GM19193 (cell line): ENCODE measurements around the gene PFKL.

ENCODE experiments used
- POLR2A ChIP-seq: IDR thresholded peaks from 4 replicates; pipeline ENCODE4 v1.6.1; 2011; ENCODE audit not compliant: insufficient read depth, insufficient read length; ENCODE audit errors: extremely low read depth

PFKL gene

GRCh38 chr21:44351535-44352252, 51.8 kb downstream of the PFKL start:
- no peak for TF ChIP-seq POLR2A

GRCh38 chr21:44352253-44352860, 52.5 kb downstream of the PFKL start:
- no peak for TF ChIP-seq POLR2A

DNA sequence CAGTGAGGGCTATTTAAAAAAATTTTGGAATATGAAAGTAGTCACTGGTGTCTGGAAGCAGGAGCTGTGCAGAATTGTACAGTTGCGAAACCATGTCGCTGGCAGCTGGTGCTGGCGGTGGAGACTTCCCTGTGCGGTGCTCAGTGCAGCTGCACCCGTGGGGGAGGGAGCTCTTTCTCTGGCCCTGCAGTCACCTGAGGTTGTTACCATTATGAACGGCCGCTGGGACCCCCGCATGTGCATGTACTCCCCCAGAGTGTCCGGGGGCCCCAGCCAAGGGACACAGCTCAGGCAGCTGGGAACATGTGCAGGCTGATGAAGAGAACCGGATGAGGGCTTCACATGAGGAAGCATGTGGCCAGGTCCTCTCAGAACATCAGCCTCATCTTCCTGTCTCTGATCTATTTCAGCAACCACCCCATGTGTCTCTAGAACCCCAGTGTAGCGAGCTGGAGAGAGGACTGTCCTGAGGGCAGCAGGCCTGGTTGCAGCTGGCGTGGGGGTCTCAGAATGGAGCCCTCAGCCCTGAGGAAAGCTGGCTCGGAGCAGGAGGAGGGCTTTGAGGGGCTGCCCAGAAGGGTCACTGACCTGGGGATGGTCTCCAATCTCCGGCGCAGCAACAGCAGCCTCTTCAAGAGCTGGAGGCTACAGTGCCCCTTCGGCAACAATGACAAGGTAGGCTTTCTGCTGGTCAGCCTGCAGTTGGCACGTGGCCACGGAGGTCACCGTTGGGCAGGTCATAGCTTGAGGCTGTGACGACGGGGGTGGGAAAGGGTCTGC, 53.5 kb downstream of the PFKL start, which contains the start of gene TRPM2:
TSS of gene TRPM2 (plus strand) at position 431 of the 780 bp plus-strand sequence. CDS start at position 511, 80 bp downstream.
- no peak for TF ChIP-seq POLR2A

DNA sequence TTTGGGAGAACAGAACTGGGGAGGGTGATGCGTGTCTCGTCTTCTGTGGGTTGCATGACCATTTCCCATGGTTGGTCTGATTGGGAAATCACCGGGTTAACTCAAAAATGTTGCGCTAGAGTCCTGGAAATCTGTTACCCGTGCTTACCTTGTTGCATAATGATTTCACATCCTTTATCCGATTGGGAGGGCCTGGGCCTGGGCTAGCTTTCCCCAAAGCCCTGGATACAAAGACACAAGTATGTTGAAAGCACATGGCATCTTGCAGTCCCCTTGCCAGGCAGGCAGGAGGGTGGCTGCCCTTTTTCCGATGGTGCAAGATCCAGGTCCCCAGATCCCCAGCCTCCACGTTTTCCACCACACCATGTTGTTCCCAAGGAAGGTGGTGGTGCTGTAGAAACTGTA, 54.1 kb downstream of the PFKL start:
- TF ChIP-seq POLR2A = no peak

DNA sequence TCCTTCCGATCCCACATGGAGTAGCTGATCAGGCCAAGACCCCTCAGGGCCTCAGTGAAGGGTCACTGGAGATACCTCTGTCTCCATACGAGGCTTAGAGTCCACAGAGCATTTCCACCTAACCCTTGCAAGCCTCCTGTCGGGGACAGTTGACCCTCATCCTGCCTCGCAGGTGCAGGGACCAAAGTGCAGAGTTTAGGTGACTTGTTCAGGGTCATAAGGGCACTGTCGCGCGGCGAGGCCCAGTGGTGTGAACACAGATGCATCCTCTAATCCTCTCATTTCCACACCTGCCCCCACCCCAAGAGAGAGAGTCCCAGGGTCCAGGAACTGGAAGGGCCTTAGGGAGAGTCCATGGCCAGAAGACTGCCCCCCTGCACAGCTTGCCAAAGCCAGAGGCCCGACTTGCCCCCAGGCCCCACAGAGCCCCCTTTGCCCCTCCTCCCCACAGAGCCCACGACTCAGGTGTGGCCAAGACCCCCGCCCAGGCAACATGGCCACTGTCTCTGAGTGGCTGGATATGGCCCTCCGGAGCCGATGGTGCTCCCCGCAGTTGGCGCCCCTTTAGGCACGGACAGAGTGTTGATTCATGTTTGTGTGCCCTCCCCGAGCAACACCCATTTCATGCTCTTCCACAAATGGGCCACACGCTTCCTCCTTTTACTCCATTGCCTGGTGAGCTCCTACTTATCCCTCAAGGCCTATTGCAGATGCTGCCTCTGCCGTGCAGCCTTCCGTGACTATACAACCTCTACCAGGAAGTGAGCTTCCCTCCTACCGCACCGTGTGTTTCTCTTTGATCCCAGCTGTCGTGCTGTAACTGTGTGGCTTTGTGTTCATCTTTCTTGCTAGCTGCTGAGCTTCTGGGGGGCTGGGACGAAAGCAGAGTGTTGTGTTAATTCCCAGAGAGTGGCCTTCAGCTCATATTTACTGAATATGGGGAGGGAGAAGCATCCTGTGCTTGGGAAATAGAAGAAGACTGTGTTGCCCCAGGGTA, 55.2 kb downstream of the PFKL start:
- no peak for TF ChIP-seq POLR2A

- no peak for TF ChIP-seq POLR2A
Observed at GRCh38 chr21:44356160-44356559, 56.3 kb downstream of the PFKL start.

GRCh38 chr21:44356636-44357035, 56.8 kb downstream of the PFKL start:
- no peak for TF ChIP-seq POLR2A

DNA sequence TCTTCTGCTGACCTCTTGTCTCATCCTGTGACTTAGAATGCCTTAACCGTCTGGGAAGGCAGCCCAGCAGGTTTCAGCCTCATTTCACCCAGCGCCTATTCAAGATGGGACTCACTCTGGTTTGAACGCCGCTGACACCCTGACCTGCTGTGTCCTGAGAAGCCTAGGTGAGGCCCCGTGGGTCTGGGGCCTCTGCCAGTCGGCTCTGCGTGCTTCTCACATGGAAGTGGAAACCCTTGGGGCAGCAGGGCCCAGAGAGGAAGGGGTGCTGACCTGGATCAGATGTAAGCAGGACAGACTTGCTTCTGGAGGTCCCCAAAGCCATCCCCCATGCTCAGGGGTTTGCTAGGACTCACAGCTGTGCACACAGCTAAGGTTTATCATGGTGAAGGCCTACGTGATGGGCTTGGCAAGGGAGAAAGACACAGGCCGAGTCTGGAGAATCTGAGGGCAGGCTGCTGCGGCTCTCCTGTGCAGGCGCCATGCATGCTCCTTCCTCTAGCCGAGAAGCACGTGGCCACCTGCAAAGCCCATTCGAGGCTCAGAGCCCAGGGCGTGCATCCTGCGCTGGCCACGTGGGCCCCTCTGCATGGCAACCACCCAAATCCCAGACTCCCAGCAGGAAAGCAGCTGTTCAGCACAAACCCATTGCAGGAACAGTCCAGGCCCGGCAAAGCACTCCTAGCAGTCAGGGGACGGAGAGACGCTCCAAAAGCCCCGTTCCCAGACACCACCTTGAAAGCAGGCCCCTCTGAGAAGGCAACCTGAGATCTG, 57.4 kb downstream of the PFKL start:
- TF ChIP-seq POLR2A = no peak

- TF ChIP-seq POLR2A = no peak
Observed at GRCh38 chr21:44359396-44359795, 59.5 kb downstream of the PFKL start.

GRCh38 chr21:44360159-44360558, 60.3 kb downstream of the PFKL start:
- TF ChIP-seq POLR2A = no peak

DNA sequence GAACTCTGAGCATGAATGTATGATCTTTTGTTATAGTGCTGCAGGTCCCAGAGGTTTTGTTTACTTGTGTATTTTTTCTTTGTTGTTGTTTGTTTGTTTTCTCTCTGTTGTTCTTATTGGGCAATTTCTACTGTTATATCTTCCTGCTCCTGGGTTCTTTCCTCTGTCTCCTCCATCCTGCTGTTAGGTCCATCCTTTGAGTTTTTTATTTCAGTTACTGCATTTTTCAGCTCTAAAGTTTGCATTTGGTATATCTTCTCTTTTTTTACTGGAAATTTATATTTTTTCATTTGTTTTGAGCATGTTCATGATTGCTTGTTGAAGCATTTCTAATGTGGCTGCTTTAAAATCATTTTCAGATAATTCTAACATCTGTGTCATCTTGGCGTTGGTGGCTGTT, 63.4 kb downstream of the PFKL start:
- no peak for TF ChIP-seq POLR2A

DNA sequence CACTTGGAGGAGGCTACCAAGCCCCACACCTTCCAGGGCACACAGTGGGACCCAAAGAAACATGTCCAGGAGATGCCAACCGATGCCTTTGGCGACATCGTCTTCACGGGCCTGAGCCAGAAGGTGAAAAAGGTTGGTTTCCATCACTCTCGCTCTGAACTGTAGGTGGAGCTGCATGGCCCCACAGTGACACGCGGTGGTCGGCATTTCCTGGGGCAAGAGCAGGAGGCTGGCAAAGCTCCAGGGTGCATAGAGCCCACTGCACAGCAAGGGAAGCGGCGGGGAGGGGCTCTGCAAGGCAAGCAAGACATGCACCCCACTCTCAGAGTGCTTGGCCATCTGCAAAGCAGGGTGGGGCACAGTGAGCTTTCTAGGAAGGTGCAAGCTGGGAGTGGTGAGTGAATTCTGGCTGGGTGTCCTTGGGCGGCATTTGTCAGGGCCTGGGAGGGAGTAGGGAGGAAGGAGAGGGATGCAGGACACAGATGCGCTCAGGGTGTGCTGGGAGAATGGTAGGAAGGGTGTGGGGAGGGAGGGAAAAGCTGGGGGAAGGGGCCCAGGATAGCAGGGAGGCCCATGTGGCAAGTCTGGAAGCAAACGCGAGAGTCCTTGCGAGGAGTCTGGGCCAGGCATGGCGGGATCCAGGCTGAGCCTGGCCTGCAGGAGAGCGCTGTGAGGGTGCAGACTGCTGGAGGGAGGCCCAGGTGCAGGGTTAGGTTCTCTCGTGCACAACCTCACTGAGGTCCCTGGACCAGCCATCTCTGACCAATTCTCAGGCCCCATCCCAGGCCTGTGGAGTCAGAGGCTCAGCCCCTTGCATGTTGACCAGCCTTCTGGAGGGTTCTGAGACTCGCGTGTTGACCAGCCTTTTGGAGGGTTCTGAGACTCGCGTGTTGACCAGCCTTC, 64.5 kb downstream of the PFKL start:
- no peak for TF ChIP-seq POLR2A
